H9 (cell line): ENCODE data around the gene ACSM5. TPM values are rescaled to one million over a fixed set of nuclear protein-coding genes. Genes with fewer than 3 reads are reported as not detected.

Experiments used
- DNase-seq: peaks from one replicate; pipeline ENCODE4 v3.0.0-alpha.2; 2017
- H2AFZ ChIP-seq: one replicate; pipeline ENCODE4 v1.6.1; 2013; ENCODE audit warnings: mild to moderate bottlenecking, low read length, control low read depth, moderate library complexity
- H2AK5ac ChIP-seq: 2 replicates; pipeline ENCODE4 v1.6.1; 2013; ENCODE audit warnings: low read length, control low read depth, mixed read lengths; ENCODE audit not compliant: insufficient read length
- H2BK120ac ChIP-seq: one replicate; pipeline ENCODE4 v1.6.1; 2013; ENCODE audit warnings: low read depth, mild to moderate bottlenecking, low read length, control low read depth, inconsistent platforms; ENCODE audit not compliant: poor library complexity, severe bottlenecking
- H2BK12ac ChIP-seq: 2 replicates; pipeline ENCODE4 v1.6.1; 2013; ENCODE audit warnings: low read length, control low read depth, mixed read lengths, low read depth; ENCODE audit not compliant: insufficient read length
- H2BK15ac ChIP-seq: 2 replicates; pipeline ENCODE4 v1.6.1; 2013; ENCODE audit warnings: low read depth, low read length, control low read depth
- H2BK20ac ChIP-seq: one replicate; pipeline ENCODE4 v1.6.1; 2013; ENCODE audit warnings: low read depth, mild to moderate bottlenecking, low read length, control low read depth, inconsistent platforms; ENCODE audit not compliant: poor library complexity, severe bottlenecking
- H2BK5ac ChIP-seq: 2 replicates; pipeline ENCODE4 v1.6.1; 2013; ENCODE audit warnings: low read length, control low read depth, mixed read lengths; ENCODE audit not compliant: insufficient read length
- H3K14ac ChIP-seq: 2 replicates; pipeline ENCODE4 v1.6.1; 2013; ENCODE audit warnings: low read length, control low read depth; ENCODE audit not compliant: insufficient read depth
- H3K18ac ChIP-seq: 2 replicates; pipeline ENCODE4 v1.6.1; 2013; ENCODE audit warnings: low read depth, mild to moderate bottlenecking, mixed read lengths, low read length, control low read depth; ENCODE audit not compliant: insufficient read length
- H3K23ac ChIP-seq: 2 replicates; pipeline ENCODE4 v1.6.1; 2013; ENCODE audit warnings: low read length, control low read depth, mixed read lengths, low read depth; ENCODE audit not compliant: insufficient read length
- H3K23me2 ChIP-seq: 2 replicates; pipeline ENCODE4 v1.6.1; 2013; ENCODE audit warnings: low read depth, mild to moderate bottlenecking, mixed read lengths, low read length, control low read depth; ENCODE audit not compliant: insufficient read length, poor library complexity, severe bottlenecking
- H3K27ac ChIP-seq: 2 replicates; pipeline ENCODE4 v1.5.1; 2013; ENCODE audit warnings: low read length, control low read depth, mixed read lengths, low read depth; ENCODE audit not compliant: insufficient read length
- H3K27me3 ChIP-seq: 2 replicates; pipeline ENCODE4 v1.6.1; 2013; ENCODE audit warnings: low read length, control low read depth, inconsistent platforms; ENCODE audit not compliant: insufficient read depth
- H3K4ac ChIP-seq: 2 replicates; pipeline ENCODE4 v1.6.1; 2013; ENCODE audit warnings: low read depth, mild to moderate bottlenecking, control low read depth, inconsistent platforms, low read length, moderate library complexity
- H3K4me1 ChIP-seq: 2 replicates; pipeline ENCODE4 v1.6.1; 2013; ENCODE audit warnings: low read length, control low read depth, inconsistent platforms; ENCODE audit not compliant: insufficient read depth
- H3K4me2 ChIP-seq: 2 replicates; pipeline ENCODE4 v1.6.1; 2013; ENCODE audit warnings: low read length, control low read depth, mixed read lengths; ENCODE audit not compliant: insufficient read length, insufficient read depth
- H3K56ac ChIP-seq: 2 replicates; pipeline ENCODE4 v1.6.1; 2013; ENCODE audit warnings: low read depth, mild to moderate bottlenecking, mixed read lengths, low read length, control low read depth; ENCODE audit not compliant: insufficient read length
- H3K79me1 ChIP-seq: 2 replicates; pipeline ENCODE4 v1.6.1; 2013; ENCODE audit warnings: low read depth, mild to moderate bottlenecking, moderate library complexity, low read length, control low read depth, inconsistent platforms; ENCODE audit not compliant: insufficient read depth, poor library complexity, severe bottlenecking
- H3K79me2 ChIP-seq: 2 replicates; pipeline ENCODE4 v1.6.1; 2013; ENCODE audit warnings: low read length, control low read depth, inconsistent platforms; ENCODE audit not compliant: insufficient read depth
- H3K9ac ChIP-seq: 2 replicates; pipeline ENCODE4 v1.6.1; 2013; ENCODE audit warnings: low read length, control low read depth, mixed read lengths; ENCODE audit not compliant: insufficient read length; ENCODE audit errors: extremely low read depth
- H3K9me3 ChIP-seq: one replicate; pipeline ENCODE4 v1.6.1; 2013; ENCODE audit warnings: low read depth, low read length, inconsistent platforms; ENCODE audit not compliant: control insufficient read depth
- H3T11ph ChIP-seq: one replicate; pipeline ENCODE4 v1.6.1; 2013; ENCODE audit warnings: mild to moderate bottlenecking, low read length, control low read depth, inconsistent platforms
- H4K20me1 ChIP-seq: one replicate; pipeline ENCODE4 v1.6.1; 2013; ENCODE audit not compliant: control insufficient read depth, insufficient read length, insufficient read depth
- H4K5ac ChIP-seq: 2 replicates; pipeline ENCODE4 v1.6.1; 2013; ENCODE audit warnings: low read depth, mild to moderate bottlenecking, mixed read lengths, low read length, control low read depth; ENCODE audit not compliant: insufficient read length
- H4K8ac ChIP-seq: replicated peaks from 2 replicates; pipeline ENCODE4 v1.6.1; 2013; ENCODE audit warnings: low read length, control low read depth, mixed read lengths, low read depth; ENCODE audit not compliant: insufficient read length
- H4K91ac ChIP-seq: 2 replicates; pipeline ENCODE4 v1.6.1; 2013; ENCODE audit warnings: low read depth, mild to moderate bottlenecking, moderate library complexity, mixed read lengths, low read length, control low read depth; ENCODE audit not compliant: insufficient read length
- H3K27ac Mint-ChIP-seq, 3 experiments: 2 replicates in 2 of 3; 3 replicates in 1 of 3; pipeline ENCODE4 v1.8.0; 2020 to 2021; ENCODE audit warnings: mixed read lengths in 3 of 3, mild to moderate bottlenecking in 1 of 3, moderate library complexity in 1 of 3
- H3K27me3 Mint-ChIP-seq: 2 replicates; pipeline ENCODE4 v1.8.0; 2021; ENCODE audit warnings: low read depth, mild to moderate bottlenecking, moderate library complexity, mixed read lengths
- H3K36me3 Mint-ChIP-seq, 3 experiments: 2 replicates in 2 of 3; 3 replicates in 1 of 3; pipeline ENCODE4 v1.8.0; 2020 to 2021; ENCODE audit warnings: low read depth in 3 of 3, mixed read lengths in 3 of 3; ENCODE audit not compliant: insufficient read depth in 1 of 3
- H3K4me1 Mint-ChIP-seq, 2 experiments: 2 replicates each; pipeline ENCODE4 v1.8.0; 2020; ENCODE audit warnings: mixed read lengths in 2 of 2
- H3K4me3 Mint-ChIP-seq, 2 experiments: 2 replicates in 1 of 2; 3 replicates in 1 of 2; pipeline ENCODE4 v1.8.0; 2020 to 2021; ENCODE audit warnings: mild to moderate bottlenecking in 2 of 2, mixed read lengths in 2 of 2, moderate library complexity in 1 of 2
- H3K9me3 Mint-ChIP-seq, 2 experiments: 2 replicates in 1 of 2; 3 replicates in 1 of 2; pipeline ENCODE4 v1.8.0; 2020; ENCODE audit warnings: mild to moderate bottlenecking in 2 of 2, mixed read lengths in 2 of 2, moderate library complexity in 1 of 2
- CTCF ChIP-seq: fragments of 200-600 bp; sonication (generic); conservative IDR thresholded peaks from 3 replicates; pipeline ENCODE4 v1.8.0; 2021; ENCODE audit warnings: antibody characterized with exemption, mild to moderate bottlenecking
- WGBS: extraction: QIAGEN DNeasy Blood & Tissue Kit; methylation state at CpG from one replicate; pipeline ENCODE4 v1.1.7; 2013; ENCODE audit warnings: missing lambda C conversion rate, low lambda C conversion rate, mixed read lengths; ENCODE audit not compliant: insufficient read length; ENCODE audit errors: extremely low coverage; 5-methylcytosine and 5-hydroxymethylcytosine counted together
- total RNA-seq: library from RNA; stranded (reverse); gene quantifications from 2 replicates; pipeline ENCODE4 v1.2.1, GENCODE V29; 2021

Gene ACSM5
- total RNA-seq, 1 experiment from 2014 or later = not detected

- no peak overlapping the region for H2BK12ac ChIP-seq
- H3K18ac ChIP-seq = no peak overlapping the region
- H4K20me1 ChIP-seq = no peaks in the 10 kb centered on the region
- H4K91ac ChIP-seq = no peak overlapping the region
- no peak overlapping the region for H3K9ac ChIP-seq
- H2BK120ac ChIP-seq = no peak overlapping the region
- no CpG with 5 or more reads among the region's 5 CpGs for WGBS
- no peak overlapping the region for H3K56ac ChIP-seq
- Mint-ChIP-seq H3K9me3 (no peaks in the 10 kb centered on the region), H3K27ac (no peak overlapping the region), H3K4me1 (no peaks in the 10 kb centered on the region), H3K27me3 (peaks cover 8% of the 10 kb centered on the region), H3K4me3 (no peak overlapping the region), H3K36me3 (no peaks in the 10 kb centered on the region)
- no peak overlapping the region for H4K8ac ChIP-seq
- H3K23me2 ChIP-seq = no peaks in the 10 kb centered on the region
- no peak overlapping the region for H3K4me2 ChIP-seq
- H3K9me3 ChIP-seq = no peaks in the 10 kb centered on the region
- no peak overlapping the region for H2AK5ac ChIP-seq
- no peaks in the 10 kb centered on the region for H3K79me2 ChIP-seq
- no peak overlapping the region for H2BK15ac ChIP-seq
- no peaks in the 10 kb centered on the region for H3K27me3 ChIP-seq
- no peak overlapping the region for H3K27ac ChIP-seq
- no peaks in the 10 kb centered on the region for H3K79me1 ChIP-seq
- no peak overlapping the region for H3K4ac ChIP-seq
- no peak overlapping the region for H3K14ac ChIP-seq
- no peak overlapping the region for H3T11ph ChIP-seq
- no peaks in the 10 kb centered on the region for H3K4me1 ChIP-seq
- H2AFZ ChIP-seq = no peak overlapping the region
- H3K23ac ChIP-seq = no peak overlapping the region
- no peak overlapping the region for H2BK20ac ChIP-seq
- no peak for TF ChIP-seq CTCF
- H2BK5ac ChIP-seq = no peak overlapping the region
- no peak overlapping the region for H4K5ac ChIP-seq
- no peak for DNase-seq
These were observed 36.6 kb upstream of the ACSM5 start for GRCh38 chr16:20372701-20373100.
